Cerebellar nuclear complex (tissue), 1 donor: ENCODE measurements around the gene HOMER1.

Source experiments
- DNase-seq, 2 experiments: peaks; one replicate each; lab custom pipeline; 2025; lab: John Stamatoyannopoulos, UW

The HOMER1 gene

GRCh38 chr5:79488775-79489174 lies 25.2 kb downstream of the HOMER1 start:
- no peak for DNase-seq

- no peak for DNase-seq
Measured at GRCh38 chr5:79488058-79488457, 25.9 kb downstream of the HOMER1 start.

GRCh38 chr5:79487251-79487650 lies 26.7 kb downstream of the HOMER1 start:
- no peak for DNase-seq

- DNase-seq = no peak
Measured at GRCh38 chr5:79486116-79486515, 27.8 kb downstream of the HOMER1 start.

- no peak for DNase-seq
Measured at GRCh38 chr5:79484731-79485130, 29.2 kb downstream of the HOMER1 start.

- no peak for DNase-seq
Measured at GRCh38 chr5:79481574-79481973, 32.4 kb downstream of the HOMER1 start.

- DNase-seq = no peak
Measured at GRCh38 chr5:79480991-79481390, 32.9 kb downstream of the HOMER1 start.

GRCh38 chr5:79475152-79475466 lies 38.8 kb downstream of the HOMER1 start:
- no peak for DNase-seq

GRCh38 chr5:79474367-79475151 lies 39.4 kb downstream of the HOMER1 start:
- DNase-seq = no peak

- DNase-seq = no peak
Measured at GRCh38 chr5:79471556-79471955, 42.4 kb downstream of the HOMER1 start.

- no peak for DNase-seq
Measured at GRCh38 chr5:79464695-79465332, 49.1 kb downstream of the HOMER1 start.

- no peak for DNase-seq
Measured at GRCh38 chr5:79464278-79464677, 49.7 kb downstream of the HOMER1 start.

- no peak for DNase-seq
Measured at GRCh38 chr5:79459626-79460025, 54.3 kb downstream of the HOMER1 start.

GRCh38 chr5:79456890-79457583 lies 56.9 kb downstream of the HOMER1 start:
- DNase-seq = no peak

GRCh38 chr5:79456400-79456799 lies 57.5 kb downstream of the HOMER1 start:
- DNase-seq = no peak

- no peak for DNase-seq
Measured at GRCh38 chr5:79454043-79454442, 59.9 kb downstream of the HOMER1 start.

- no peak for DNase-seq
Measured at GRCh38 chr5:79448336-79448735, 65.6 kb downstream of the HOMER1 start.

- no peak for DNase-seq
Measured at GRCh38 chr5:79436821-79437220, 77.1 kb downstream of the HOMER1 start.

GRCh38 chr5:79436224-79436623 lies 77.7 kb downstream of the HOMER1 start:
- DNase-seq = no peak

GRCh38 chr5:79430196-79430595 lies 83.7 kb downstream of the HOMER1 start:
- no peak for DNase-seq

GRCh38 chr5:79423296-79423695 lies 90.6 kb downstream of the HOMER1 start:
- no peak for DNase-seq

GRCh38 chr5:79420248-79420647 lies 93.7 kb downstream of the HOMER1 start:
- DNase-seq = no peak

GRCh38 chr5:79418276-79418675 lies 95.7 kb downstream of the HOMER1 start:
- no peak for DNase-seq
